Measurements from ENCODE around the gene FAM13A. TPM values are rescaled to one million over a fixed set of nuclear protein-coding genes. Genes with fewer than 3 reads are reported as not detected.
"Not testable (repeated sequence)": the region's sequence is repeated elsewhere in the genome, so short reads cannot be mapped to it uniquely, and the experiment has no call there.

FAM13A gene
- total and polyA plus RNA-seq, 9 of the 15 experiments (the other 6 are each of a cell fraction or from before 2014, with no cell fraction given): 11.3 to 23.3 (median 14.7) TPM

GRCh38 chr4:89057844-89058243 lies 859 bp upstream of the FAM13A start:
- 48% methylated on average over 2 of the region's 2 CpGs for WGBS (ENCODE audit: insufficient coverage, low coverage, missing lambda C conversion rate)
- POLR2A ChIA-PET: interaction anchor here (0.9 to 1.3 kb wide), 2 partner anchors 14 to 380 kb away, joined by 3 to 4 read pairs; no protein-coding TSS in a partner anchor
- DNase-seq (ENCODE audit: extremely low read depth in 1 of 4, low spot score in 3 of 4); H3K4me3 ChIP-seq; H4K20me1 ChIP-seq (replicated peaks; ENCODE audit: control insufficient read depth, insufficient read depth, low read length); ATAC-seq; in situ Hi-C loops (cut with MboI); H3K4me2 ChIP-seq (ENCODE audit: insufficient read depth, low read length); FAIRE-seq; H3K27me3 ChIP-seq (ENCODE audit: control insufficient read depth in 2 of 2, insufficient read depth in 2 of 2, low read length in 2 of 2); H3K36me3 ChIP-seq (ENCODE audit: control insufficient read depth, insufficient read depth, low read length); H3K9ac ChIP-seq (ENCODE audit: insufficient read depth in 1 of 2, low read depth in 2 of 2, low read length in 2 of 2); BruUV-seq (replicated peaks); H3K9me3 ChIP-seq (replicated peaks; ENCODE audit: control insufficient read depth, insufficient read depth, low read depth, low read length); CTCF ChIA-PET (ENCODE audit: low intra/inter-chr PET ratio); H3K9me1 ChIP-seq (ENCODE audit: control insufficient read depth, insufficient read depth, low read length): not testable (repeated sequence)
- 0 out of 2 replicates have a peak, but pooled peaks have one; percentile 33 for TF ChIP-seq SMARCA5 (IDR thresholded peaks at IDR 0.05)
- peak; percentile 60 for TF ChIP-seq ZNF146 (CRISPR knock-in tag; IDR thresholded peaks at IDR 0.05; ENCODE audit: unreplicated experiment)
- peak; percentile 69 for TF ChIP-seq BCOR (IDR thresholded peaks at IDR 0.05)
- H3K27ac ChIP-seq (ENCODE audit: extremely low read depth, low read depth, low read length): peak overlapping the region; percentile 79; the same call in 2 of the 3 replicates
- intact Hi-C loops (cut with micrococcal nuclease): loop anchor here (2.0 kb wide), 1 partner anchor 53 kb away; the partner anchor contains the start of gene TIGD2
- peaks cover 42% of the 10 kb centered on the region for H3K79me2 ChIP-seq (ENCODE audit: control insufficient read depth, insufficient read depth, low read length)
- H3K4me1 ChIP-seq (replicated peaks in 1 of 2; ENCODE audit: control insufficient read depth in 2 of 2, insufficient read depth in 2 of 2, low read length in 2 of 2): peaks cover 4 to 17% of the 10 kb centered on the region in 2 experiments; a peak in 2 of 5 replicates
- H2AFZ ChIP-seq (ENCODE audit: low read depth, low read length): peak overlapping the region; percentile 98

GRCh38 chr4:89056292-89056952 lies 563 bp downstream of the FAM13A start:
- peak; percentile 87 for ATAC-seq
- Histone ChIP-seq H3K4me3 (peak overlapping the region; percentile 59), H3K4me1 (replicated peaks in 1 of 2; ENCODE audit: control insufficient read depth in 2 of 2, insufficient read depth in 2 of 2, low read length in 2 of 2) (peaks cover 4 to 17% of the 10 kb centered on the region in 2 experiments; a peak in 2 of 5 replicates), H3K9me3 (replicated peaks; ENCODE audit: control insufficient read depth, insufficient read depth, low read depth, low read length) (no peaks in the 10 kb centered on the region), H3K4me2 (ENCODE audit: insufficient read depth, low read length) (peak overlapping the region; percentile 82), H3K9me1 (ENCODE audit: control insufficient read depth, insufficient read depth, low read length) (no peaks in the 10 kb centered on the region), H3K36me3 (ENCODE audit: control insufficient read depth, insufficient read depth, low read length) (0 out of 3 replicates have a peak, but pooled peaks cover 6% of the 10 kb centered on the region), H3K27ac (ENCODE audit: extremely low read depth, low read depth, low read length) (peak overlapping the region; percentile 79), H4K20me1 (replicated peaks; ENCODE audit: control insufficient read depth, insufficient read depth, low read length) (no peaks in the 10 kb centered on the region), H3K27me3 (ENCODE audit: control insufficient read depth in 2 of 2, insufficient read depth in 2 of 2, low read length in 2 of 2) (no peaks in the 10 kb centered on the region), H2AFZ (ENCODE audit: low read depth, low read length) (peak overlapping the region; percentile 98), H3K9ac (ENCODE audit: insufficient read depth in 1 of 2, low read depth in 2 of 2, low read length in 2 of 2) (peak overlapping the region; percentile 75 to 90), H3K79me2 (ENCODE audit: control insufficient read depth, insufficient read depth, low read length) (peaks cover 54% of the 10 kb centered on the region)
- BruUV-seq (replicated peaks): TSS peak; percentile 64
- DNase-seq (ENCODE audit: extremely low read depth in 1 of 4, low spot score in 3 of 4): peak in 2 of 4 experiments; percentile 28 to 40
- ChIA-PET CTCF (ENCODE audit: low intra/inter-chr PET ratio) (interaction anchor here (1.2 kb wide), 1 partner anchor 55 kb away, joined by 3 read pairs; the partner anchor contains the start of gene TIGD2), POLR2A (interaction anchor here (0.7 to 3.4 kb wide), 6 partner anchors 10 to 379 kb away, joined by 3 to 14 read pairs (median 4); no protein-coding TSS in a partner anchor)
- FAIRE-seq: no peak
- intact Hi-C loops (cut with micrococcal nuclease) (loop anchor here (2.0 kb wide), 1 partner anchor 54 kb away; the partner anchor contains the start of gene TIGD2), in situ Hi-C loops (cut with MboI) (no loop called here)
- 0% methylated on average over 2 of the region's 2 CpGs for WGBS (ENCODE audit: insufficient coverage, low coverage, missing lambda C conversion rate)
- TF ChIP-seq CHD1 (IDR thresholded peaks at IDR 0.05; ENCODE audit: low read length) (peak; percentile 33), ZNF518B (CRISPR knock-in tag; IDR thresholded peaks at IDR 0.05) (no peak), LCOR (CRISPR knock-in tag; IDR thresholded peaks at IDR 0.05) (0 out of 2 replicates have a peak, but pooled peaks have one; percentile 5), TCF7 (IDR thresholded peaks at IDR 0.05; ENCODE audit: borderline replicate concordance) (no peak), ARID2 (IDR thresholded peaks at IDR 0.05) (no peak), TAL1 (IDR thresholded peaks at IDR 0.05) (peak; percentile 2; the same call in 1 of the 2 replicates), BRD9 (IDR thresholded peaks at IDR 0.05; ENCODE audit: low read depth, partially characterized antibody) (peak; percentile 65), IRF1 (CRISPR knock-in tag; IDR thresholded peaks at IDR 0.05; ENCODE audit: borderline replicate concordance) (no peak)

Measured in K562 (cell line).